Measurements from ENCODE around the gene ZFP30. TPM values are rescaled to one million over a fixed set of nuclear protein-coding genes. Genes with fewer than 3 reads are reported as not detected.

The ZFP30 gene
- total and polyA plus RNA-seq, 8 donors, result 11.6 to 28.3 (median 23.3) TPM

DNA sequence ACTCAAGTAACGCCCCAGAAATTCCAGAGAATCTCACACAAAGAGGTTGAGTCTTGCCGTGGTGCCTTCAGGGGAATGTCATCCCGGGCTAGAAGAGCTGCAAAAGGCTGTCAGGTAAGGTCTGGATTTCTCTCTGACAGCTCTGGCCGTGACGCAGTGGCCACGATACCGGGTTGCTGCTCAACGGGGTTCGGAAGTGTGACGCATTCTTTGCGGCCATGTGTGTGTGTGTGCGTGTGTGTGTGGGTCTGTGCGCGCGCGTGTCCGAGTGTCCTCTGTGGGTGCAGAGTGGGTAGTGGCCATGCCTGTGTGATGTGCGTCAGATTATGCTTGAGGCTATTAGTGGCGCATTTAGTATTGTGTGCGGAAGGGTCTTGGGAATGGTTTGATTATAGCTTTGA is 60.3 kb downstream of the ZFP30 start:
- Histone ChIP-seq H3K36me3 (peaks cover 0 to 16% of the 10 kb centered on the region in 2 donors), H3K27me3 (no peaks in the 10 kb centered on the region), H3K27ac (peak overlapping the region; percentile 83 to 90), H3K4me3 (peak overlapping the region; percentile 66 to 79), H3K9me3 (peaks cover 0 to 18% of the 10 kb centered on the region in 2 donors), H3K4me1 (peaks cover 6 to 14% of the 10 kb centered on the region in 2 donors)
- no peak for TF ChIP-seq CTCF (IDR thresholded peaks at IDR 0.05)
- ATAC-seq, result peak; percentile 69
- intact Hi-C loops (cut with DNase I), result no loop called here
- peak in 3 of 4 donors; percentile 65 to 83 (median 76) for DNase-seq

DNA sequence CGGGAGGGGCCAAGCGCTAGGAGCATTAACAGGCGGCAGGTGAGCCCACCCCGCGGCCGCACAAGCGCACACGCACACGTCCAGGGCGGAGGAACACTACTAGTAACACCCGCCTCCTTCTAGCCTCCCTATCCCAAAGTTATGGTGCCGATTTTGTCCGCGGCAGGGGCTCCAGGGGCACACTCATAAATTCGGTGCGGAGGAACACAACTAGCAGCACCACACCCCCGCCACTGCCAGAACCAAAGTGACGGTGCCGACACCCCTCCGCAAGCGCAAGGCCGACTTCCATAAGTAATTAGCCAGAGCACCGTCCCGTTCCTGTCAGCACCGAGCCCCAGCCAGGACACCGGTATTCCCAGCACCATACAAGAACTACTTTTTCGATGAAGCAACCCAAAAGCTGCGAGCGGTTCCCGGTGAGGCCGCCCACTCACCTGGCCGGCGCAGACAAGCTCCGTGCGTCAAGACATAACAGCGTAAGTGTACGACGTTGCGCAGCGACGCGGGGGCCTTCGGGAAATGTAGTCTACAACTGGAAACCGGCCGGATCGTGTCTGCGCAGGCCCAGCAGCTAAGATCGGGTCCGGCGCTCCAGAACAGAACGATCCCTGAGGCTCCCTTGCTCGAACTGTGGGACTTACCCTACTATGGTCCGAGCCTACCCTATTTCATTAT is 60.8 kb downstream of the ZFP30 start, which contains the start of the genes ZNF540 and ZNF571:
Gene ZNF540 (plus strand): TSS at position 573 of the 678 bp plus-strand sequence. CDS start 3,572 bp downstream, outside the sequence.
Gene ZNF571 (minus strand): TSS at position 489 of the 678 bp plus-strand sequence. CDS start 8,116 bp downstream, outside the sequence.
- H3K27ac ChIP-seq, result peak within 1 kb of the TSS; percentile 83 to 90
- peaks cover 0 to 10% of the 10 kb centered on the region in 2 donors for H3K36me3 ChIP-seq
- DNase-seq (peak; percentile 95 to 97 (median 95)), ATAC-seq (peak; percentile 99)
- H3K9me3 ChIP-seq, result peaks cover 0 to 15% of the 10 kb centered on the region in 2 donors
- H3K27me3 ChIP-seq, result no peaks in the 10 kb centered on the region
- peaks cover 6 to 14% of the 10 kb centered on the region in 2 donors for H3K4me1 ChIP-seq
- intact Hi-C loops (cut with DNase I), result no loop called here
- H3K4me3 ChIP-seq, result peak within 1 kb of the TSS; percentile 66 to 79
- TF ChIP-seq CTCF (IDR thresholded peaks at IDR 0.05), result no peak

DNA sequence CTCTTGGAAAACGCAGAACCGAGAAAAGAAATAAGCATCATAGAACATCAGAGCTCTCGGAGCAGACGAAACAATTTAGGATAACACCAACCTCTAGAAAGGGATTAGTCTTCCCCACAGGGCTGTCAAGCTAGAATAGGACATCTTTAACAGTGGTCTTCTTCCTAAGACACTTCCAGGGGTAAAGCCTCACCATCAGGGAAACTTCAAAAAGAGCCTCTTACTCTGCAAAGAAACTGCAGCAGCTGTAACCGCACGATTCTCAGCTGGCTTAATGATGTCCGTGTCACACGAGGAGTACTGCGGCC is 61.3 kb downstream of the ZFP30 start:
- intact Hi-C loops (cut with DNase I), result no loop called here
- Histone ChIP-seq H3K4me3 (peak overlapping the region; percentile 66 to 79), H3K4me1 (peaks cover 6 to 14% of the 10 kb centered on the region in 2 donors), H3K27ac (peak overlapping the region; percentile 83 to 90), H3K9me3 (peaks cover 0 to 10% of the 10 kb centered on the region in 2 donors), H3K36me3 (peaks cover 0 to 5% of the 10 kb centered on the region in 2 donors), H3K27me3 (no peaks in the 10 kb centered on the region)
- DNase-seq, result no peak
- ATAC-seq, result no peak
- TF ChIP-seq CTCF (IDR thresholded peaks at IDR 0.05), result no peak

- DNase-seq, result no peak
- H3K4me1 ChIP-seq, result no peaks in the 10 kb centered on the region
- peaks cover 0 to 92% of the 10 kb centered on the region in 2 donors for H3K36me3 ChIP-seq
- no peak overlapping the region for H3K4me3 ChIP-seq
- H3K9me3 ChIP-seq, result peaks cover 0 to 9% of the 10 kb centered on the region in 2 donors
- H3K27me3 ChIP-seq, result no peaks in the 10 kb centered on the region
- intact Hi-C loops (cut with DNase I), result no loop called here
- no peak for ATAC-seq
- H3K27ac ChIP-seq, result no peak overlapping the region
- TF ChIP-seq CTCF (IDR thresholded peaks at IDR 0.05), result no peak
Observed at GRCh38 chr19:37583340-37583739, 71.9 kb downstream of the ZFP30 start.

DNA sequence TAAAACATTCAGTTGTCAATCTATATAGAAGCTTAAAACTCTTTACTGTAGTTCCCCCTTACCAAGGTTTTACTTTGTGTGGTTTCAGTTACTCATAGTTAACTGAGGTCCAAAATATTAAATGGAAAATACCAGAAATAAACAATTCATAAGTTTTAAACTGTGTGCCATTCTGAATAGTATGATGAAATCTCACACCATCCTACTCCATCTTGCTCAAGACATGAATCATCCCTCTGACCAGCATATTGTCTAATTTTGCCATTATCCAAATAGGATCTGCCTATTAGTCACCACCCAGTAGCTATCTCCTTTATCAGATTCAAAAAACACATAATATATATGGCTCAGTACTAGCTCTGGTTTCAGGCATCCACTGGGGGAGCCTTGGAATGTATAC is 83.1 kb downstream of the ZFP30 start:
- Histone ChIP-seq H3K27ac (no peak overlapping the region), H3K27me3 (no peaks in the 10 kb centered on the region), H3K9me3 (peaks cover 0 to 6% of the 10 kb centered on the region in 2 donors), H3K4me3 (no peak overlapping the region), H3K4me1 (no peaks in the 10 kb centered on the region), H3K36me3 (peaks cover 0 to 47% of the 10 kb centered on the region in 2 donors)
- intact Hi-C loops (cut with DNase I), result no loop called here
- ATAC-seq (no peak), DNase-seq (no peak)
- TF ChIP-seq CTCF (IDR thresholded peaks at IDR 0.05), result no peak

Measured in left lung (tissue), 10 donors.